Measurements from ENCODE around the gene ZFP92.
A peak's percentile ranks its signal among the peaks of the same experiment; 100 is the strongest.

The ZFP92 gene

DNA sequence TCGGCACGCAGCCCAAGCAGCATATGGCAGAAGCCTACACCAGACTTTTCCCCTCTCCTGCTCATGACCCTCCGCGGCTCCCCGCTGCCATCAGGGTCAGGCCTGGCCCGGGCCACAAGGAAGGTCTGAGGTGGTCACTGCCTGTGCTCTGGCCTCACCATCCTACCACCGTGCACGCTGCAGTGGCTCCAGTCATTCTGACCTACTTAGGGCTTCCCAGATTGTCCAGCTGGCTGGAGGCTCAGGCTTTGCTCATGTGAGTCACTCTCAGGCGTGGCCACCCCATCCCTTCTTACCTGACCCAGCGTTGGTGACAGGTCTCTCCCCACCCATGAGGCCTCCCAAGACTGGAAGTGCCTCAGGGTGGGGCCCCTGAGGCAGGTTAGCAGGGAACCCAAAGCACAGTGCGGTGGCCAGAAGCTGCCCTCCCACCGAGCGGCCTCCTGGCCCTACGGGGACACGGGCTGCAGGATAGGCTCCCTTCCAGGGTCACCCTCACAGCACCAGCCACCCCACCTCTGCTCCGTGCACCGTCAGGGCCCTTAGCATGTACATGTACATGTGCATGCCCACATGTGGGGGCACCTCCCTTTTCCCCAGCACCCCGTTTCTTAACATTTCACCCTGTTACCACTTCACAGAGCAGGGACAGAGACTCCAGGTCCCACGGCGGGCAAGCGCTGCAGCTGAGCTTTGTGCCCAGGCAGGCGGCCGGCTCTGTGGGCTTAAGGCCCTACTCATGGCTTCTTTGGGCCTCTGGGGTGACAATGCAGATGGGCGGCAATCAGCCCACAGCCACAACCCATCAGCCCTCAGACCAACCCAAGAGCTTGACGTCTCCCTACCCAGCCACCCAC is 32.4 kb downstream of the ZFP92 start:
- DNase-seq (no peak), ATAC-seq (replicated peaks) (no peak)
- H3K4me1 Mint-ChIP-seq (ENCODE audit: low read depth in 2 of 2): no peaks in the 10 kb centered on the region
- H3K27me3 Mint-ChIP-seq: no peaks in the 10 kb centered on the region
- H3K36me3 Mint-ChIP-seq (ENCODE audit: insufficient read depth): no peaks in the 10 kb centered on the region
- H3K27ac Mint-ChIP-seq: no peak overlapping the region
- H3K9me3 Mint-ChIP-seq: no peaks in the 10 kb centered on the region
- no peak overlapping the region for H3K4me3 Mint-ChIP-seq

DNA sequence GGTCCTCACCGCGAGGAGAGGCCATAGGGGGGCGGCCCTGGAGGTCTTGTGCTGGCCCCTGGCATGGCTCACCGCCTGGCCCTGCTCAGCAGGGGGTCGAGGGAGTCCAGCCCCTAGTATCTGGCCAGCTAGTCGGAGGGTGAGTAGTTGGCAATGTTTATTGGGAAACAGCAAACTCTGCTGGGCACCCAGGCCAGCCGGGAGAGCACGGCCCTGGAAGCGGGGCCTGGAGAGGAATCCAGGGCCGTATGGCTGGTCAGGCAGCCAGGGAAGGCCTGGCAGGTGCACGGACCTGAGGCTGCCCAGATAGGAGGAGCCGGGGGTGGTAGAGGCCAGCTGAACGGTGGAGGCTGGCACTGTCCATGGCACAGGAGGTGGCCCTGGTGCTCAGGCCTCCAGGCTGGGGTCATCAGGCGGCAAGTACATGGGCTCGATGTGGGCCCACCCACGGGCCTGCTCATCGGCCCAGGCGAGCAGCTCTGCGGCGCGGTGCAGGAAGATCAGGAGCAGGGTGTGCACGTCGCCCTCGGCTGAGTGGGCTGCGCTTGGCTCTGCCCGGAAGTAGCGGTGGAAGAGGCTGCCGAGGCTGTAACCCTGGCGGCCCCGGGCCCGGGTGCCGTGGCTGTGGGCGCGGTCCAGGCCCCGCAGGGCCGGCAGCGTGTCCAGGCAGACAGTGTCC is 33.2 kb downstream of the ZFP92 start:
- no peak overlapping the region for H3K4me3 Mint-ChIP-seq

GRCh38 chrX:153445106-153445855 is 34.0 kb downstream of the ZFP92 start:
- no peak for ATAC-seq (replicated peaks)
- no peak for DNase-seq
- Mint-ChIP-seq H3K27me3 (no peaks in the 10 kb centered on the region), H3K27ac (no peak overlapping the region), H3K9me3 (no peaks in the 10 kb centered on the region), H3K4me1 (ENCODE audit: low read depth in 2 of 2) (no peaks in the 10 kb centered on the region), H3K36me3 (ENCODE audit: insufficient read depth) (no peaks in the 10 kb centered on the region), H3K4me3 (no peak overlapping the region)

More for the DNA sequence above, 33.2 kb downstream of the ZFP92 start:
- Mint-ChIP-seq H3K9me3 (no peaks in the 10 kb centered on the region), H3K4me1 (ENCODE audit: low read depth in 2 of 2) (no peaks in the 10 kb centered on the region), H3K27me3 (no peaks in the 10 kb centered on the region), H3K27ac (no peak overlapping the region), H3K36me3 (ENCODE audit: insufficient read depth) (no peaks in the 10 kb centered on the region)
- no peak for ATAC-seq (replicated peaks)
- DNase-seq: no peak

GRCh38 chrX:153445856-153446635 is 34.8 kb downstream of the ZFP92 start, which contains the start of gene TREX2:
Gene TREX2 (minus strand): TSS chrX:153446056. CDS start chrX:153445430, 626 bp downstream.
- no peak for ATAC-seq (replicated peaks)
- H3K27ac Mint-ChIP-seq: peak within 1 kb of the TSS in 1 of 2 donors; percentile 54
- no peaks in the 10 kb centered on the region for H3K27me3 Mint-ChIP-seq

DNA sequence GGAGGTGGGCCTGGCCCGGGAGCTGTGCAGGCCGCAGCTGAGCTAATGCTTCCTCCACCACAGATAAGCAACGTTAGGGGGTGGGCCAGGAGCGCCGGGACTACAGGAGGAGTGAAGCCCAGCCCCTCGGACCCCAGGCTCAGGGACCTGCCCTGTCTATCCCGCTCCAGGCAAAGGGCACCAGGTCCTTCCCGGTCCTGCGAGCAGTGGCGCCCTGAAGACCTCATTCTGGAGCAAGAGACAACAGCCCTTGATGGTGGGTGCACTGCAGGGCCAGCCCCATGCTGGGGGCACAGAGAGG is 35.3 kb downstream of the ZFP92 start:
- ATAC-seq (replicated peaks): no peak

More at GRCh38 chrX:153445856-153446635, 34.8 kb downstream of the ZFP92 start, which contains the start of gene TREX2:
- Mint-ChIP-seq H3K4me3 (no peak within 1 kb of the TSS), H3K4me1 (ENCODE audit: low read depth in 2 of 2) (no peaks in the 10 kb centered on the region), H3K9me3 (no peaks in the 10 kb centered on the region), H3K36me3 (ENCODE audit: insufficient read depth) (no peaks in the 10 kb centered on the region)
- no peak for DNase-seq

DNA sequence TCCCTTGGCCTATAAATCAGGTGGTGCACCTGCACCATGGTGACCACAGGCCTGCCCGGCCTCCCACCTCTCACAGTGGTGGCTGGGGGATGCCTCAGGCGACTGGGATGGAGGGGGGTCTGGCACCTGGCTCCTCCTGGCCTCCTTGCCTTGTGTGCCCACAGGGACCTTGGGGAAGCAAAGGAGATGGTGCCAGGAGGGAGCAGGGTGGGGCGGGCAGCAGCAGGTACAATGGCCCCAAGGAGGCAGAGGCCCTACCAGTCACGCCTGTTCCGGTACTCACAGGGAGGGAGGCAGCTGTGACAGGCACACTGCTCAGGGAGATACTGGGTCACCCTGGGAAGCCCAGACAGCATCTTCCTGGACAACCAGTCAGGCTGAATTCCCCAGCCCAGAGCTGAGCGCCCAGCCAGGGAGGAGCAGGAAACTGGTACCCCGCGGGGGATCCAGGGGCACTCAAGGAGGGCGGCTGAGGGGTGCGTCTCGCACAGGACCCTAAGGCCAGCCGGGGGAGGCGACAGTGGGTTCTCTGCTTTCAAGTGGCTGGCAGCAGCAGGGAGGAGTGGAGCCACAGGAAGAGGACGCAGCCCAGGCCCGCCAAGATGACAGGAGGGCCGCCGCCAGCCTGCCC is 35.8 kb downstream of the ZFP92 start:
- no peaks in the 10 kb centered on the region for H3K4me1 Mint-ChIP-seq (ENCODE audit: low read depth in 2 of 2)
- no peak overlapping the region for H3K27ac Mint-ChIP-seq
- ATAC-seq (replicated peaks) (no peak), DNase-seq (no peak)
- H3K9me3 Mint-ChIP-seq: no peaks in the 10 kb centered on the region
- H3K27me3 Mint-ChIP-seq: no peaks in the 10 kb centered on the region
- H3K4me3 Mint-ChIP-seq: no peak overlapping the region
- H3K36me3 Mint-ChIP-seq (ENCODE audit: insufficient read depth): no peaks in the 10 kb centered on the region

More for the DNA sequence above, 35.3 kb downstream of the ZFP92 start:
- no peak overlapping the region for H3K4me3 Mint-ChIP-seq
- DNase-seq: no peak
- no peaks in the 10 kb centered on the region for H3K27me3 Mint-ChIP-seq
- H3K4me1 Mint-ChIP-seq (ENCODE audit: low read depth in 2 of 2): no peaks in the 10 kb centered on the region
- no peaks in the 10 kb centered on the region for H3K9me3 Mint-ChIP-seq
- H3K36me3 Mint-ChIP-seq (ENCODE audit: insufficient read depth): no peaks in the 10 kb centered on the region
- H3K27ac Mint-ChIP-seq: peak overlapping the region in 1 of 2 donors; percentile 54

DNA sequence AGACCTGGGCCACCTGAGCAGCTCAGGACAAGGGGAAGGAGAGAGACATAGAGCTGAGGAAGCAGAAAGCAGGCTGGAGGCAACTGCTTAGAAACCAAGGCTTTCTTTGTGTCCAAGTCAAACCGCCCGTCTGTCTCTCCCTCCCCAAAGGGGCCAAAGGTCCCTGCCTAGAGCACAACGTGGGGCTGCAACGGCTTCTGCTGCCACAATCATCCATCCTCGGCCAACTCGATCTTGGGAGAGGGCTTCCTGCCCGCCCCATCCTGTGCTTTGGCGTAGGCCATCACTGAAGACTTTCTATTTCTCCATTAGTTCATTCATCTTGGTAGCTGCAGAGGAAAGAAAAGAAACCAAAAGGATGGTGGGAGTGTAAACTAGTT is 36.3 kb downstream of the ZFP92 start:
- Mint-ChIP-seq H3K4me3 (no peak overlapping the region), H3K9me3 (no peaks in the 10 kb centered on the region), H3K27me3 (no peaks in the 10 kb centered on the region), H3K36me3 (ENCODE audit: insufficient read depth) (no peaks in the 10 kb centered on the region), H3K4me1 (ENCODE audit: low read depth in 2 of 2) (no peaks in the 10 kb centered on the region), H3K27ac (no peak overlapping the region)
- DNase-seq (no peak), ATAC-seq (replicated peaks) (no peak)

DNA sequence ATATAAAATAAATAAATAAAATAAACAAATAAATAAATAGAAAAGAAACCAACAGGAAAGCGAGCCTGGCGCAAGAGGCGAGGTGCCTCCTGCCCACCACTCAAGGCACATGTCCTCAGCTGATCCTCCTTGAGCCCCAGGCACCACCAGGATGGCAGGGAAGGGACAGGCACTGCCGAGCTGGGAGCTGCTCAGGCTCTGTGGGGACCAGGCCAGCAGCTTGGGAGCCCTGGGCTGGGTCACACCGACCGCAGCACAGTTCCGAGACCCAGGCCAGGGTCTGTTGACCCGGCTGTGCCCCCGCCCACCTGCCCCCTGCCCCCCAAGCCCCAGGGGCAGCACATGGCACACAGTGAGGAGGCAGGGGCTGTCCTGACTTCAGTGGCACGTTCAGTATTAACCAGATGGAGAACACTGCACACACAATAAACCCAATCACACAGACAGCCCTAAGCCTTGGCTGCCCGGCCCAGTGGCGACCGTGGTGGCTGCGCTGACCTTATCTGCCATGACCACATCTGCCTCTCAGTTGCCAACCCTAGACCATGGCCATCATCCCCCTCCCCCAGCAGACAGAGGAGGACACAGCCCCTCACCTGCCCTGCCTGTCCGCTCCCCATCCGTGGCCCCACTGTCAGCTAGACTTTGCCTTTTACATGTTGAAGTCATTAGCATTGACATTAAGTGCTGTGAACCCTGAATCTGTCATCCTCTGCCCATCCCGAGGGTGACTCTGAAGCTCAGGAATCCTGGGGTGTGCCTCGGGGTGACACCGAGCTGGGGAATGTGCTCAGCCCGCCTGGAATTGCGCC is 37.5 kb downstream of the ZFP92 start:
- no peak overlapping the region for H3K27ac Mint-ChIP-seq
- ATAC-seq (replicated peaks) (no peak), DNase-seq (no peak)
- no peaks in the 10 kb centered on the region for H3K27me3 Mint-ChIP-seq
- H3K4me3 Mint-ChIP-seq: no peak overlapping the region
- H3K9me3 Mint-ChIP-seq: no peaks in the 10 kb centered on the region
- no peaks in the 10 kb centered on the region for H3K4me1 Mint-ChIP-seq (ENCODE audit: low read depth in 2 of 2)
- H3K36me3 Mint-ChIP-seq (ENCODE audit: insufficient read depth): peaks cover 5% of the 10 kb centered on the region

GRCh38 chrX:153449368-153450113 is 38.3 kb downstream of the ZFP92 start:
- no peak for DNase-seq
- Mint-ChIP-seq H3K9me3 (no peaks in the 10 kb centered on the region), H3K36me3 (ENCODE audit: insufficient read depth) (peaks cover 5% of the 10 kb centered on the region), H3K27ac (peak overlapping the region in 1 of 2 donors; percentile 42), H3K4me1 (ENCODE audit: low read depth in 2 of 2) (no peaks in the 10 kb centered on the region), H3K27me3 (no peaks in the 10 kb centered on the region), H3K4me3 (no peak overlapping the region)
- ATAC-seq (replicated peaks): no peak

GRCh38 chrX:153450114-153450948 is 39.1 kb downstream of the ZFP92 start:
- H3K27ac Mint-ChIP-seq: no peak overlapping the region
- H3K36me3 Mint-ChIP-seq (ENCODE audit: insufficient read depth): peaks cover 5% of the 10 kb centered on the region
- no peaks in the 10 kb centered on the region for H3K4me1 Mint-ChIP-seq (ENCODE audit: low read depth in 2 of 2)
- ATAC-seq (replicated peaks): no peak
- no peak overlapping the region for H3K4me3 Mint-ChIP-seq
- no peaks in the 10 kb centered on the region for H3K27me3 Mint-ChIP-seq
- no peak for DNase-seq
- H3K9me3 Mint-ChIP-seq: no peaks in the 10 kb centered on the region

DNA sequence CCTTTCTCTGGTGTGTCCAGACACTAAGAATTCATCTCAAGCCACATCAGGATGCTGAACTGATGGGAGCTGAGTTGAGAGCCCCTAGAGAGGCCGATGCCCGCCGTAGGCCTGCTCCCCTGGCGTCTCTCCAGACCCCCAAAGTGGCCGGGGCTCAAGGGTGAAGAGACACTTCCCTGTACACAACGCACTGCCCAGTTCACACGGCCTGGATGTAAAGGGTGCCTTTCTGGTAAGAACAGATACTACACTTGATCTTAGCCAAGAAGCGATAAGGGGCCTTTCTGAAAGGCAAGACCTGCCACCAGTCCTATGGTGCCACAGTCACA is 39.6 kb downstream of the ZFP92 start:
- Mint-ChIP-seq H3K27ac (no peak overlapping the region), H3K9me3 (no peaks in the 10 kb centered on the region), H3K36me3 (ENCODE audit: insufficient read depth) (peaks cover 5% of the 10 kb centered on the region), H3K4me1 (ENCODE audit: low read depth in 2 of 2) (no peaks in the 10 kb centered on the region), H3K4me3 (no peak overlapping the region), H3K27me3 (no peaks in the 10 kb centered on the region)
- no peak for DNase-seq
- no peak for ATAC-seq (replicated peaks)

Data from effector memory CD8-positive, alpha-beta T cell (primary cell).